ENCODE results near the gene MLH1.

The MLH1 gene

GRCh38 chr3:36964331-36964730 is 29.0 kb upstream of the MLH1 start:
- no peak overlapping the region for H3K4me3 ChIP-seq (ENCODE audit: low read length)
- TF ChIP-seq ZNF274 (IDR thresholded peaks at IDR 0.05; ENCODE audit: low read depth, low read length), result no peak

- no peak for TF ChIP-seq ZNF274 (IDR thresholded peaks at IDR 0.05; ENCODE audit: low read depth, low read length)
- H3K4me3 ChIP-seq (ENCODE audit: low read length), result no peak overlapping the region
Observed at GRCh38 chr3:36964817-36965216, 28.5 kb upstream of the MLH1 start.

- H3K4me3 ChIP-seq (ENCODE audit: low read length), result no peak overlapping the region
- TF ChIP-seq ZNF274 (IDR thresholded peaks at IDR 0.05; ENCODE audit: low read depth, low read length), result no peak
Observed at GRCh38 chr3:36965440-36965839, 27.9 kb upstream of the MLH1 start.

- TF ChIP-seq ZNF274 (IDR thresholded peaks at IDR 0.05; ENCODE audit: low read depth, low read length), result no peak
- no peak overlapping the region for H3K4me3 ChIP-seq (ENCODE audit: low read length)
Observed at GRCh38 chr3:36969085-36969484, 24.2 kb upstream of the MLH1 start.

- H3K4me3 ChIP-seq (ENCODE audit: low read length), result no peak overlapping the region
- TF ChIP-seq ZNF274 (IDR thresholded peaks at IDR 0.05; ENCODE audit: low read depth, low read length), result no peak
Observed at GRCh38 chr3:36969540-36970432, 23.5 kb upstream of the MLH1 start.

- TF ChIP-seq ZNF274 (IDR thresholded peaks at IDR 0.05; ENCODE audit: low read depth, low read length), result no peak
Observed at GRCh38 chr3:36972163-36972562, 21.2 kb upstream of the MLH1 start.

GRCh38 chr3:36973139-36973538 is 20.2 kb upstream of the MLH1 start:
- TF ChIP-seq ZNF274 (IDR thresholded peaks at IDR 0.05; ENCODE audit: low read depth, low read length), result no peak
- H3K4me3 ChIP-seq (ENCODE audit: low read length), result no peak overlapping the region

More at GRCh38 chr3:36972163-36972562, 21.2 kb upstream of the MLH1 start:
- no peak overlapping the region for H3K4me3 ChIP-seq (ENCODE audit: low read length)

- TF ChIP-seq ZNF274 (IDR thresholded peaks at IDR 0.05; ENCODE audit: low read depth, low read length), result no peak
- H3K4me3 ChIP-seq (ENCODE audit: low read length), result no peak overlapping the region
Observed at GRCh38 chr3:36981006-36981405, 12.3 kb upstream of the MLH1 start.

GRCh38 chr3:36988356-36988755 is 5.0 kb upstream of the MLH1 start:
- no peak for TF ChIP-seq ZNF274 (IDR thresholded peaks at IDR 0.05; ENCODE audit: low read depth, low read length)
- H3K4me3 ChIP-seq (ENCODE audit: low read length), result no peak overlapping the region

GRCh38 chr3:36989005-36989404 is 4.3 kb upstream of the MLH1 start:
- no peak for TF ChIP-seq ZNF274 (IDR thresholded peaks at IDR 0.05; ENCODE audit: low read depth, low read length)
- H3K4me3 ChIP-seq (ENCODE audit: low read length), result peak overlapping the region; percentile 96; the same call in 1 of the 2 replicates

GRCh38 chr3:36989568-36989967 is 3.8 kb upstream of the MLH1 start:
- H3K4me3 ChIP-seq (ENCODE audit: low read length), result peak overlapping the region; percentile 96
- no peak for TF ChIP-seq ZNF274 (IDR thresholded peaks at IDR 0.05; ENCODE audit: low read depth, low read length)

- H3K4me3 ChIP-seq (ENCODE audit: low read length), result peak overlapping the region; percentile 96
Observed at GRCh38 chr3:36991147-36991546, 2.2 kb upstream of the MLH1 start.

GRCh38 chr3:36991923-36992805 is 1.2 kb upstream of the MLH1 start:
- TF ChIP-seq ZNF274 (IDR thresholded peaks at IDR 0.05; ENCODE audit: low read depth, low read length), result no peak
- peak overlapping the region; percentile 96 for H3K4me3 ChIP-seq (ENCODE audit: low read length)

More at GRCh38 chr3:36991147-36991546, 2.2 kb upstream of the MLH1 start:
- TF ChIP-seq ZNF274 (IDR thresholded peaks at IDR 0.05; ENCODE audit: low read depth, low read length), result no peak

GRCh38 chr3:36992806-36993325 is 452 bp upstream of the MLH1 start, which contains the start of gene EPM2AIP1:
TSS of gene EPM2AIP1 (minus strand) at chr3:36993131. CDS start at chr3:36993077, 54 bp downstream.
- peak within 1 kb of the TSS; percentile 96 for H3K4me3 ChIP-seq (ENCODE audit: low read length)
- TF ChIP-seq ZNF274 (IDR thresholded peaks at IDR 0.05; ENCODE audit: low read depth, low read length), result no peak

All from GM08714 (cell line).